Transverse colon (tissue), 4 donors: Measurements from ENCODE around the gene ZNF429. TPM values are rescaled to one million over a fixed set of nuclear protein-coding genes. Genes with fewer than 3 reads are reported as not detected.

Source experiments
- DNase-seq: peaks from one replicate; pipeline ENCODE4 v3.0.0-alpha.2; 2019
- H3K27ac ChIP-seq, 4 donors: fragments of 200-600 bp; sonication (generic); 2 replicates each; pipeline ENCODE4 v1.5.1; 2016 to 2018; ENCODE audit warnings: inconsistent platforms in 4 of 4
- H3K27me3 ChIP-seq: fragments of 200-600 bp; sonication (generic); 2 replicates; pipeline ENCODE4 v1.5.1; 2017; ENCODE audit warnings: inconsistent platforms
- H3K36me3 ChIP-seq, 4 donors: fragments of 200-600 bp; sonication (generic); 2 replicates each; pipeline ENCODE4 v1.5.1; 2017 to 2019; ENCODE audit warnings: inconsistent platforms in 4 of 4
- H3K4me1 ChIP-seq, 4 donors: fragments of 200-600 bp; sonication (generic); 2 replicates each; pipeline ENCODE4 v1.5.1; 2017 to 2020; ENCODE audit warnings: inconsistent platforms in 4 of 4
- H3K4me3 ChIP-seq, 4 donors: fragments of 200-600 bp; sonication (generic); 1 replicate in 1 of 4; 2 replicates in 3 of 4; pipeline versions ENCODE4 v1.5.1 to v1.6.1; 2017 to 2019; ENCODE audit warnings: inconsistent platforms in 4 of 4
- H3K9me3 ChIP-seq, 2 donors: fragments of 200-600 bp; sonication (generic); 2 replicates each; pipeline ENCODE4 v1.5.1; 2017 to 2019; ENCODE audit warnings: inconsistent platforms in 2 of 2
- EP300 ChIP-seq: sonication (generic); formaldehyde crosslinking; IDR thresholded peaks from one replicate; pipeline ENCODE4 v1.6.1; 2017; ENCODE audit warnings: antibody characterized with exemption, low read depth
- POLR2A ChIP-seq: fragments of 450-650 bp; IDR thresholded peaks from one replicate; pipeline ENCODE4 v1.6.1; 2016; ENCODE audit warnings: antibody characterized with exemption, mild to moderate bottlenecking, moderate library complexity
- POLR2AphosphoS5 ChIP-seq, 3 donors: sonication (generic); formaldehyde crosslinking; IDR thresholded peaks; one replicate each; pipeline ENCODE4 v1.6.1; 2016; ENCODE audit warnings: antibody characterized with exemption in 3 of 3
- WGBS, 2 donors: methylation state at CpG; one replicate each; pipeline ENCODE4 v1.1.5; 2018; ENCODE audit warnings: low coverage in 1 of 2; 5-methylcytosine and 5-hydroxymethylcytosine counted together
- in situ Hi-C, 4 donors: fragments of 200-750 bp; cut with MboI; loops; one replicate each; pipeline versions ENCODE4 v1.15.0 to v1.15.1; 2017; ENCODE audit warnings: low sequenced_read_pairs in 3 of 4, low pct_ligation_motif_present in 1 of 4, low pct_unique_long_range_greater_than_20kb in 1 of 4
- intact Hi-C: fragments of 100-400 bp; cut with DNase I; formaldehyde crosslinking; loops from one replicate; pipeline ENCODE4 v1.15.1; 2023; ENCODE audit warnings: low total_unique reads
- total RNA-seq, 4 donors: library from RNA; depleted of rRNA; stranded (reverse); fragments of >200 nt; gene quantifications; one replicate each; pipeline ENCODE4 v1.1.0, GENCODE V29; 2016
- TF ChIP-seq, protein P1 (sequence below), 5 experiments: fragments of 200-600 bp in 3 of 5; fragments of 450-650 bp in 2 of 5; sonication (generic) in 3 of 5; IDR thresholded peaks; 1 replicate in 2 of 5; 2 replicates in 3 of 5; pipeline ENCODE4 v1.5.1; 2016 to 2017; ENCODE audit warnings: antibody characterized with exemption in 5 of 5, inconsistent platforms in 3 of 5, mild to moderate bottlenecking in 2 of 5, moderate library complexity in 1 of 5

The ZNF429 gene
- total RNA-seq, 4 donors from 2014 or later = 13.5 to 47.0 (median 18.2) TPM

DNA sequence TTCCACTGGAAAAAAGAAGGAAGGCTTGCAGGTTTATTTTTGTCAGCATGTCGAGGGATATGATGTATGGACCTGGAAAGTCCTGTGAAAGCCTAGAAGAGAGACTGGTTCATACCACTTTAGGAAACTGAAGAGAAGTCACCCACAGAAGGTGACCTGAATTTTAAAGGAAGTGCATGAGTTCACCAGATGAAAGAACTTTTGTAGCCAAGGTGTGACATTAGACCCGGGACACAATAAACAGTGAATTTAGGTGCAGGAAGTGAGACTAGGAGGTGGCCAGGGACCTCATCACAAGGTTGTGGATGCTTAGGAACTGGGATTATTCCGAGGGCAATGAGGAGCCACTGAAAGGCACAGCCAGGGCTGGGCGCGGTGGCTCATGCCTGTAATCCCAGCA, 79.1 kb downstream of the ZNF429 start:
- peaks cover 0 to 8% (median 0%) of the 10 kb centered on the region in 4 donors for H3K4me1 ChIP-seq
- DNase-seq = no peak
- H3K27me3 ChIP-seq = no peaks in the 10 kb centered on the region
- no peak overlapping the region for H3K4me3 ChIP-seq
- in situ Hi-C loops = no loop called here
- no peaks in the 10 kb centered on the region for H3K36me3 ChIP-seq
- TF ChIP-seq, protein P1, sequence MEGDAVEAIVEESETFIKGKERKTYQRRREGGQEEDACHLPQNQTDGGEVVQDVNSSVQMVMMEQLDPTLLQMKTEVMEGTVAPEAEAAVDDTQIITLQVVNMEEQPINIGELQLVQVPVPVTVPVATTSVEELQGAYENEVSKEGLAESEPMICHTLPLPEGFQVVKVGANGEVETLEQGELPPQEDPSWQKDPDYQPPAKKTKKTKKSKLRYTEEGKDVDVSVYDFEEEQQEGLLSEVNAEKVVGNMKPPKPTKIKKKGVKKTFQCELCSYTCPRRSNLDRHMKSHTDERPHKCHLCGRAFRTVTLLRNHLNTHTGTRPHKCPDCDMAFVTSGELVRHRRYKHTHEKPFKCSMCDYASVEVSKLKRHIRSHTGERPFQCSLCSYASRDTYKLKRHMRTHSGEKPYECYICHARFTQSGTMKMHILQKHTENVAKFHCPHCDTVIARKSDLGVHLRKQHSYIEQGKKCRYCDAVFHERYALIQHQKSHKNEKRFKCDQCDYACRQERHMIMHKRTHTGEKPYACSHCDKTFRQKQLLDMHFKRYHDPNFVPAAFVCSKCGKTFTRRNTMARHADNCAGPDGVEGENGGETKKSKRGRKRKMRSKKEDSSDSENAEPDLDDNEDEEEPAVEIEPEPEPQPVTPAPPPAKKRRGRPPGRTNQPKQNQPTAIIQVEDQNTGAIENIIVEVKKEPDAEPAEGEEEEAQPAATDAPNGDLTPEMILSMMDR (IDR thresholded peaks at IDR 0.05) = no peak
- TF ChIP-seq EP300 (no peak), POLR2A (no peak), POLR2AphosphoS5 (IDR thresholded peaks at IDR 0.05) (no peak)
- 45 to 71% methylated on average over 2 to 5 of the region's 5 CpGs for WGBS, 2 donors
- peaks cover 0 to 7% of the 10 kb centered on the region in 2 donors for H3K9me3 ChIP-seq
- intact Hi-C loops = no loop called here
- H3K27ac ChIP-seq = no peak overlapping the region

DNA sequence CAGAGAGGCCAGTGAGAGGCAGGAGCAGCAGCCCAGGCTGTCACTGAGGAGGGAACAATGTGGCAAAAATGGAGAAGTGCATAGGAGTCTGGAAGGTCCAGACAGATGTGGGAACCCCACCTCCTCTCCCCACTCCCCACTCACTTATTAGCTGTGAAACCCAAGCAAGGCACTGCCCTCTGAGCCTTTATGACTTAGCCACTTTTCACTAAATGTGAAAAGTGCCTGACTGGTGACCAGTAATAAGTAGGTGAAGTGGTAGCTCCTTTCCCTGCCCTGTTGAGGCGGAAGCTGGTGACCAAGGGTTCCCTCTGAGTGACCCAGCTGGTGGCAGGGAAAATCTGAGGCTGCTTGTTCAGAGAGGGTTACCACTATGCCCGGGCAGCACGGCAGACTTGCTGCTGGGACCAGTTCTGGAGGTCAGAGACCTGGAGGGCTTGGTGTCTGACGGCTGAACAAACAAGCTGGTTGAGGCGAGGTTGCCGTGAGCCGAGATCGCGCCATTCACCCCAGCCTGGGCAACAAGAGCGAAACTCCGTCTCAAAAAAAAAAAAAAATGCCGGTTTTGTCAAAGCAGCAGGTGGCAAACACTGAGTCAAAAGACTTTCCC, 80.0 kb downstream of the ZNF429 start:
- Histone ChIP-seq H3K36me3 (no peaks in the 10 kb centered on the region), H3K27ac (peak overlapping the region in 1 of 4 donors; percentile 34), H3K9me3 (no peaks in the 10 kb centered on the region), H3K4me1 (peaks cover 0 to 8% (median 0%) of the 10 kb centered on the region in 4 donors), H3K27me3 (no peaks in the 10 kb centered on the region), H3K4me3 (peak overlapping the region in 2 of 4 donors; percentile 59 to 60)
- TF ChIP-seq, protein P1 (IDR thresholded peaks at IDR 0.05) = no peak
- no peak for TF ChIP-seq POLR2A
- no peak for TF ChIP-seq POLR2AphosphoS5 (IDR thresholded peaks at IDR 0.05)
- TF ChIP-seq EP300 = no peak
- in situ Hi-C loops = no loop called here
- 74% methylated on average over 6 to 12 of the region's 12 CpGs for WGBS, 2 donors
- intact Hi-C loops = no loop called here
- no peak for DNase-seq

DNA sequence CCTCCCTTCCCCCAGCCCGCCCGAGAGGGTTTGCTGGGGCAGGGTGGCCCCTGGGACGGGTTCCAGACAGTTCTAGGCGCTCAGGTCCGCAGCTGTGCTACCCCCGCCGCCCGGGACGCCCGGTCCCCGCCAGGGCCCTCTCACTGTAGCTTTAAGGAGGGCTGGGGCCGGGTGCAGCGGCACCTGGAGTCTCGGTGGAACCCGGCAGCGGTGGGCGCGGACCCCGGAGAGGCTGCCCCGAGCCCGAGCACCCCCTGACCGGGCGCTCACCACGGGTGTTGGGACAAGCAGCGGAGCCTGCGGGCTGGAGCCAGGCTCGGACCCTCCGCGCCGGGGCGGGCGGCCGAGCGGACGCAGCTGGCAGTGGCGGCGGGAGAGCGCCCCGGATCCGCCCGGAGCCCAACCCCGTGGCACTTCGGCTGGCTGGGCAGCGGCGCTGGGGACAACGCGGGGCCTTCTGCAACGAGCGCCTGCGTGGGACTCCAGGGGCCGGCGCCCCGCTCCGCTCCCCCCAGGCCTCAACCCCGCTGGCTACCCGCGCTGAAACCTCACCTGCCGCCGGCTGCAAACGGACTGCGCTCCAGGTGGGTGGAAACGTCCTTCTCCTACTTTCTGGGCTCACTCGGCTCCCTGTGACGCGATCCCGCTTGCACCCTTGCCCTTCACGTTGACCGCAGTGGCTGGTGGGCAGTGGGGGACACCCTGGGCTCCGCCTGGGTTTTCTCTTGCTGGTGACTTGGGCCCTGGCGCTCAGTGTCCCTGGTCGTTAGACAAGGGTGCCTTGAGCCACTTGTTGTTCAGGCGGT, 81.1 kb downstream of the ZNF429 start:
- H3K4me3 ChIP-seq = peak overlapping the region; percentile 55 to 66 (median 60)

DNA sequence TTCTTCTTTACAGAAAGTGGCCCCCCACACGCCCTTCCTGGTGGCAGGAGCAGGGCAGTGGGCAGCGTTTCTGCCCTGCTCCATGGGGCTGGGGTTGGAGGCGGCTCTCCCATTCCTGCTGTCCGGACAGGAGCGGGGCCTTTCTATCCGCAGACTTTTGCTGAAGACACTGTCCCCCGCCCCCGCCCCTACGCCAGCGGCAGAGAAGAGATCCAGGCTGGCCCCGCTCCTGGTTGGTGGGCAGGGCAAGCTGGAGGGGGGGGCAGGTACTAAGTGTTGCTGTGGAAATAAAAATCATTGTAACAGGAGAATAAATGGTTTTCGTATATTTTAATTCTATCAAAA, 81.7 kb downstream of the ZNF429 start:
- TF ChIP-seq POLR2AphosphoS5 (IDR thresholded peaks at IDR 0.05) = no peak
- TF ChIP-seq, protein P1 (IDR thresholded peaks at IDR 0.05) = no peak
- no peak for TF ChIP-seq POLR2A
- TF ChIP-seq EP300 = no peak
- 43% methylated on average over 1 to 7 of the region's 12 CpGs for WGBS, 2 donors
- no peaks in the 10 kb centered on the region for H3K9me3 ChIP-seq
- H3K36me3 ChIP-seq = no peaks in the 10 kb centered on the region
- DNase-seq = no peak
- H3K4me1 ChIP-seq = peaks cover 0 to 8% (median 0%) of the 10 kb centered on the region in 4 donors
- no peaks in the 10 kb centered on the region for H3K27me3 ChIP-seq
- in situ Hi-C loops = no loop called here
- peak overlapping the region in 3 of 4 donors; percentile 63 to 80 (median 69) for H3K27ac ChIP-seq
- intact Hi-C loops = no loop called here
- H3K4me3 ChIP-seq = peak overlapping the region; percentile 55 to 66 (median 60)

More for the DNA sequence above, 81.1 kb downstream of the ZNF429 start:
- peaks cover 0 to 8% (median 0%) of the 10 kb centered on the region in 4 donors for H3K4me1 ChIP-seq
- in situ Hi-C loops = no loop called here
- no peaks in the 10 kb centered on the region for H3K36me3 ChIP-seq
- intact Hi-C loops = no loop called here
- peak; percentile 19 for DNase-seq
- H3K9me3 ChIP-seq = no peaks in the 10 kb centered on the region
- WGBS, 2 donors = 21% methylated on average over 21 of the region's 72 CpGs; no CpG with 5 or more reads in 1 of the 2 donors
- peak overlapping the region in 3 of 4 donors; percentile 63 to 80 (median 69) for H3K27ac ChIP-seq
- TF ChIP-seq POLR2A (no peak), EP300 (no peak), POLR2AphosphoS5 (IDR thresholded peaks at IDR 0.05) (no peak)
- TF ChIP-seq, protein P1 (IDR thresholded peaks at IDR 0.05) = no peak
- no peaks in the 10 kb centered on the region for H3K27me3 ChIP-seq
